Stimulated activated CD4-positive, alpha-beta T cell treated with anti-CD3 and anti-CD28 coated beads, TNF-alpha, amount 100 ng/mL, for 24 hours (primary cell): Measurements from ENCODE around the gene MDP1.

Experiments used
- DNase-seq, 3 experiments: peaks; one replicate each; pipeline ENCODE4 v3.0.0-alpha.2; 2020; ENCODE audit warnings: low read depth in 3 of 3

MDP1 gene

GRCh38 chr14:24181371-24182077 lies 34.3 kb downstream of the MDP1 start:
- DNase-seq, result no peak

- no peak for DNase-seq
Measured at GRCh38 chr14:24179961-24180796, 35.7 kb downstream of the MDP1 start.

GRCh38 chr14:24179294-24179960 lies 36.4 kb downstream of the MDP1 start:
- no peak for DNase-seq

GRCh38 chr14:24178399-24179178 lies 37.3 kb downstream of the MDP1 start:
- DNase-seq, result no peak

- DNase-seq, result no peak
Measured at GRCh38 chr14:24177891-24178290, 38.0 kb downstream of the MDP1 start.

- DNase-seq, result no peak
Measured at GRCh38 chr14:24177041-24177825, 38.6 kb downstream of the MDP1 start.

GRCh38 chr14:24176599-24176998 lies 39.3 kb downstream of the MDP1 start:
- no peak for DNase-seq

- no peak for DNase-seq
Measured at GRCh38 chr14:24172871-24173281, 43.0 kb downstream of the MDP1 start.

GRCh38 chr14:24172261-24172860 lies 43.5 kb downstream of the MDP1 start:
- no peak for DNase-seq

DNA sequence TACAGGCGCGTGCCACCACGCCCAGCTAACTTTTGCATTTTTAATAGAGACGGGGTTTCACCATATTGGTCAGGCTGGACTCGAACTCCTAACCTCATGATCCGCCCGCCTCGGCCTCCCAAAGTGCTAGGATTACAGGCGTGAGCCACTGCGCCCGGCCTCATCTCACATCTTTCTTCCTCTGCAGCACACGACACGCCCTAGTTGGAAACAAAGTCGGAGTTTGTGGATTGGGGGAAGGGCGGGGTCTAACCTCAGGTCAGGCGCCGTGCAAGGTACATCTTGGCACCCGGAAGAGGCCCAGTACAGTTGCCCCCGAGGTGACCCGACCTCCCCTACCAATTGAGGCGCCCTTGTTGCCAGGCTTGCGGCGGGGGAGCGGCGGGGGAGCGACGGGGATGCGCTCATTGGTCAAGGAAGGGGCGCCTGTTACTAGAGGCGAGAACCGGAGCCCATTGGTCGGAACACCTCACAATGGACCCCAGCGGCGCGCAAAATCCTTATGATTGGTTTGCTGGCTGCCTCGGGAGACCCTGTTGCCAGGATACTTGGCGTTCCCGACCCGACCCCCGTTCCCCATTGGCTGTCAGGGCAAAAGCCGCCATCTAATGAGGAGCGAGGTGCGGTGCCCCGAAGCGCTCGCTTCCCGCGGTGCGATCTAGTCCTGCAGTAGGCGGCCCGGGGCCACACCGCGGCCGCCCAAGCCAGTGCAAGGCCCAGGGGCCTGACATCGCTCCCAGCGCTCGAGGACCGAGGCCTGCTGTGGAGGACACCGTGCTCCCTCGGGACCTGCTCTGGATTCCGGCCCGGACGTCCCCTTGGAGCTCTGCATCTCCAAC lies 44.2 kb downstream of the MDP1 start, which contains the start of gene REC8:
TSS of gene REC8 (plus strand) at position 659 of the 839 bp plus-strand sequence. CDS start 473 bp downstream, outside the sequence.
- peak in 2 of 3 experiments; percentile 36 to 70 for DNase-seq

DNA sequence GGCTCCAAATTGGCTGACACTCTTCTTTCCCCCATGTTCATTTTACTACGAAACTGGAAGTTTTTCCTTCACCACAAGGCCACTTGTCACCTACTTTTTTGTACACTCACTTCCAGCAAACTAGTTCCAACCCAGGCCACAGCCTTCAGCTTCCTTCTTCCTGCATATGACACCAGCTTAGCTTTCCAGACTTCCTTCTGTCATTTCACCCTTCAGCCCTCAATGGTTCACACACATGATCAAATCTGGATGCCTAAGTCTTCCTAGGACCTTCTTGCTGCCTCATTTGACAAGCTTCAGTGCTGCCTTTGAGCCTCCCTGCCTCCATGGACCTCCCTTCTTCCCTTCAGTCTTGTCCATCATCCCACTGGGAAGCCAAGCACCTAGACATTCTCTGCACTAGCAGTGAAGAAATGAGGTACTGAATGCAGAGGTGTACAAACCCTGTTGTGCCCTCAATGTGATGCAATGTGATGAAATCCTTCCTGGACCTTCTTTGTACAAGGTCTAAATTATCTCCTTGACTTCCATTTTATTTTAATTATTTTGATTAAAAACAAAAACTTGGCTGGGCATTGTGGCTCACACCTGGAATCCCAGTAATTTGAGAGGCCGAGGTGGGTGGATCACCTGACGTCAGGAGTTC lies 48.3 kb downstream of the MDP1 start:
- DNase-seq, result no peak

- no peak for DNase-seq
Measured at GRCh38 chr14:24165785-24166184, 50.1 kb downstream of the MDP1 start.

DNA sequence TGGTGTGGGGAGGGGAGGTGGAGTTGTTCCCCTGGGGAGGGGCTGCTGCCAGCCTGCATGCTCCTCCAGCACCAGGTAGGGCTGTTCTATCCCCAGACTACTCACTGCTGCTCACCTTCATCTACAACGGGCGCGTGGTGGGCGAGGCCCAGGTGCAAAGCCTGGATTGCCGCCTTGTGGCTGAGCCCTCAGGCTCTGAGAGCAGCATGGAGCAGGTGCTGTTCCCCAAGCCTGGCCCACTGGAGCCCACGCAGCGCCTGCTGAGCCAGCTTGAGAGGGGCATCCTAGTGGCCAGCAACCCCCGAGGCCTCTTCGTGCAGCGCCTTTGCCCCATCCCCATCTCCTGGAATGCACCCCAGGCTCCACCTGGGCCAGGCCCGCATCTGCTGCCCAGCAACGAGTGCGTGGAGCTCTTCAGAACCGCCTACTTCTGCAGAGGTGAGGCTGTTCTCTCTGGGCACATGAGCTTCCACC lies 51.3 kb downstream of the MDP1 start:
- no peak for DNase-seq
